A673 (cell line): ENCODE results near the gene NRP2. TPM values are rescaled to one million over a fixed set of nuclear protein-coding genes. Genes with fewer than 3 reads are reported as not detected.

Source experiments
- BruUV-seq: library from RNA; stranded (reverse); fragments of 400-500 nt; replicated peaks from 2 replicates; lab custom pipeline; 2021; lab: Mats Ljungman, UMichigan
- CTCF ChIA-PET: fragments of 300-600 bp; sonication (Branson Sonifier 250); formaldehyde crosslinking; loops from one replicate; lab custom pipeline; 2022; ENCODE audit warnings: antibody characterized with exemption; lab: Charles Lee
- POLR2A ChIA-PET: fragments of 300-600 bp; sonication (Branson Sonifier 250); formaldehyde crosslinking; loops from one replicate; lab custom pipeline; 2022; ENCODE audit warnings: antibody characterized with exemption; ENCODE audit not compliant: low non-redundant PET; lab: Charles Lee
- DNase-seq: peaks from one replicate; pipeline ENCODE4 v3.0.0-alpha.2; 2015; ENCODE audit warnings: low spot score
- H3K27ac ChIP-seq: fragments of 200-600 bp; sonication (generic); 2 replicates; pipeline ENCODE4 v1.5.1; 2016; ENCODE audit warnings: mixed run types, low read depth, mild to moderate bottlenecking, mixed read lengths, antibody characterized with exemption, low read length; ENCODE audit not compliant: poor library complexity, severe bottlenecking
- H3K27me3 ChIP-seq: fragments of 200-600 bp; sonication (generic); replicated peaks from 2 replicates; pipeline ENCODE4 v1.6.1; 2017; ENCODE audit warnings: mixed run types, low read depth, mild to moderate bottlenecking, mixed read lengths, antibody characterized with exemption, low read length; ENCODE audit not compliant: insufficient read depth, poor library complexity
- H3K36me3 ChIP-seq: fragments of 200-600 bp; sonication (generic); 2 replicates; pipeline ENCODE4 v1.6.1; 2016; ENCODE audit warnings: mixed run types, mild to moderate bottlenecking, mixed read lengths, antibody characterized with exemption, low read length; ENCODE audit not compliant: insufficient read depth, poor library complexity, severe bottlenecking
- H3K4me1 ChIP-seq: fragments of 200-600 bp; sonication (generic); 2 replicates; pipeline ENCODE4 v1.6.1; 2017; ENCODE audit warnings: mixed run types, mild to moderate bottlenecking, mixed read lengths, antibody characterized with exemption, low read length; ENCODE audit not compliant: insufficient read depth, poor library complexity, severe bottlenecking
- H3K4me3 ChIP-seq: fragments of 200-600 bp; sonication (generic); 2 replicates; pipeline ENCODE4 v1.5.1; 2016; ENCODE audit warnings: low read depth, mixed run types, mild to moderate bottlenecking, mixed read lengths, low read length; ENCODE audit not compliant: poor library complexity, severe bottlenecking
- H3K9me3 ChIP-seq: fragments of 200-600 bp; sonication (generic); 2 replicates; pipeline ENCODE4 v1.6.1; 2016; ENCODE audit warnings: mixed run types, low read depth, mild to moderate bottlenecking, mixed read lengths, antibody characterized with exemption, low read length; ENCODE audit not compliant: poor library complexity, severe bottlenecking
- EZH2 ChIP-seq: fragments of 200-600 bp; sonication (generic); IDR thresholded peaks from 2 replicates; pipeline ENCODE4 v1.6.1; 2017; ENCODE audit warnings: borderline replicate concordance, low read depth, mild to moderate bottlenecking, mixed read lengths, antibody characterized with exemption, low read length; ENCODE audit not compliant: poor library complexity, severe bottlenecking
- intact Hi-C: fragments of 100-400 bp; cut with micrococcal nuclease; formaldehyde crosslinking; loops from one replicate; pipeline ENCODE4 v1.10.0; 2022; ENCODE audit not compliant: unreplicated experiment
- total RNA-seq: library from RNA; stranded (reverse); gene quantifications from 2 replicates; pipeline ENCODE4 v1.2.3, GENCODE V29; 2021
- TF ChIP-seq, protein P1 (sequence below): fragments of 300-800, 200-600 bp; sonication (generic); conservative IDR thresholded peaks from 2 replicates; pipeline ENCODE4 v1.5.1; 2017; ENCODE audit warnings: low read depth, mild to moderate bottlenecking, antibody characterized with exemption, low read length, moderate library complexity, mixed read lengths

The NRP2 gene
- total RNA-seq, 1 experiment from 2014 or later = 4.0 TPM

GRCh38 chr2:205754924-205755321, 72.6 kb downstream of the NRP2 start:
- no peak for TF ChIP-seq EZH2
- TF ChIP-seq, protein P1, sequence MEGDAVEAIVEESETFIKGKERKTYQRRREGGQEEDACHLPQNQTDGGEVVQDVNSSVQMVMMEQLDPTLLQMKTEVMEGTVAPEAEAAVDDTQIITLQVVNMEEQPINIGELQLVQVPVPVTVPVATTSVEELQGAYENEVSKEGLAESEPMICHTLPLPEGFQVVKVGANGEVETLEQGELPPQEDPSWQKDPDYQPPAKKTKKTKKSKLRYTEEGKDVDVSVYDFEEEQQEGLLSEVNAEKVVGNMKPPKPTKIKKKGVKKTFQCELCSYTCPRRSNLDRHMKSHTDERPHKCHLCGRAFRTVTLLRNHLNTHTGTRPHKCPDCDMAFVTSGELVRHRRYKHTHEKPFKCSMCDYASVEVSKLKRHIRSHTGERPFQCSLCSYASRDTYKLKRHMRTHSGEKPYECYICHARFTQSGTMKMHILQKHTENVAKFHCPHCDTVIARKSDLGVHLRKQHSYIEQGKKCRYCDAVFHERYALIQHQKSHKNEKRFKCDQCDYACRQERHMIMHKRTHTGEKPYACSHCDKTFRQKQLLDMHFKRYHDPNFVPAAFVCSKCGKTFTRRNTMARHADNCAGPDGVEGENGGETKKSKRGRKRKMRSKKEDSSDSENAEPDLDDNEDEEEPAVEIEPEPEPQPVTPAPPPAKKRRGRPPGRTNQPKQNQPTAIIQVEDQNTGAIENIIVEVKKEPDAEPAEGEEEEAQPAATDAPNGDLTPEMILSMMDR = no peak
- intact Hi-C loops = no loop called here
- Histone ChIP-seq H3K36me3 (no peaks in the 10 kb centered on the region), H3K4me1 (no peaks in the 10 kb centered on the region), H3K4me3 (no peak overlapping the region), H3K27me3 (no peaks in the 10 kb centered on the region), H3K9me3 (no peaks in the 10 kb centered on the region), H3K27ac (no peak overlapping the region)
- BruUV-seq = no TSS peak
- no peak for DNase-seq
- POLR2A ChIA-PET = no interaction called here
- CTCF ChIA-PET = no interaction called here

GRCh38 chr2:205755923-205756322, 73.6 kb downstream of the NRP2 start:
- Histone ChIP-seq H3K9me3 (no peaks in the 10 kb centered on the region), H3K27ac (no peak overlapping the region), H3K4me1 (no peaks in the 10 kb centered on the region), H3K4me3 (no peak overlapping the region), H3K27me3 (no peaks in the 10 kb centered on the region), H3K36me3 (no peaks in the 10 kb centered on the region)
- BruUV-seq = no TSS peak
- DNase-seq = no peak
- intact Hi-C loops = no loop called here
- ChIA-PET POLR2A (no interaction called here), CTCF (no interaction called here)
- TF ChIP-seq EZH2 = no peak
- TF ChIP-seq, protein P1 = no peak

DNA sequence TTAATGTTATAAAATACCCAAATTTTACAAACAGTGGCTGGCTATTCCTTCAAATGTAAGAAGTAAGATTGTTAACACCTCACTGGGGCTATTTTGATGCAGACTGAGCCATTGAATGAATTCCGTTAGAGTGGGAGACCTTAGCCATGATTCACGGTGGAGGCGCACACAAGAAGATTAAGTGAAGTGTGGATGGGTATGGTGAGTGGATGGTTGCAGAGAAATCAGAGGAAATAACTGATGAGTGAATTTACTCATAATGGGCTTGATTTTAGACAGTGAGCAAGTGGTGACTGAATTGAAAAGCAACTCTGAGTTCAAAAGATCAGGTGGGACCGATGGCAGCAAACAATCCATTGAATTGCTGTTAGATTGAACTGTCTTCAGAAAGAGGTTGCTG, 75.0 kb downstream of the NRP2 start:
- POLR2A ChIA-PET = no interaction called here

More for the DNA sequence above, 75.0 kb downstream of the NRP2 start:
- Histone ChIP-seq H3K4me3 (no peak overlapping the region), H3K27me3 (no peaks in the 10 kb centered on the region), H3K4me1 (no peaks in the 10 kb centered on the region), H3K9me3 (no peaks in the 10 kb centered on the region), H3K36me3 (no peaks in the 10 kb centered on the region), H3K27ac (no peak overlapping the region)
- TF ChIP-seq, protein P1 = no peak
- no peak for TF ChIP-seq EZH2
- no TSS peak for BruUV-seq
- CTCF ChIA-PET = no interaction called here
- DNase-seq = no peak
- intact Hi-C loops = no loop called here
